Body of pancreas (tissue), 4 donors: ENCODE measurements around the gene RPL9. TPM values are rescaled to one million over a fixed set of nuclear protein-coding genes. Genes with fewer than 3 reads are reported as not detected.

Experiments used
- ATAC-seq: fragments of 150-250 bp; one replicate; pipeline ENCODE4 v1.9.1; 2016
- DNase-seq, 4 donors: peaks; one replicate each; pipeline ENCODE4 v3.0.0-alpha.2; 2019
- H3K27ac ChIP-seq, 4 donors: fragments of 200-600 bp; sonication (generic); 1 replicate in 3 of 4; 2 replicates in 1 of 4; pipeline versions ENCODE4 v1.5.1 to v1.6.1; 2016 to 2019; ENCODE audit warnings: mild to moderate bottlenecking in 1 of 4, mixed read lengths in 1 of 4, moderate library complexity in 1 of 4
- H3K27me3 ChIP-seq, 2 donors: fragments of 200-600 bp; sonication (generic); one replicate each; pipeline ENCODE4 v1.6.0; 2016; ENCODE audit warnings: mild to moderate bottlenecking in 1 of 2
- H3K36me3 ChIP-seq, 2 donors: fragments of 200-600 bp; sonication (generic); replicated peaks in 1 of 2; 2 replicates each; pipeline ENCODE4 v1.5.1; 2016; ENCODE audit warnings: low read depth in 2 of 2; ENCODE audit not compliant: insufficient read depth in 1 of 2
- H3K4me1 ChIP-seq: fragments of 200-600 bp; sonication (generic); one replicate; pipeline ENCODE4 v1.6.0; 2016
- H3K4me3 ChIP-seq, 2 donors: fragments of 200-600 bp; sonication (generic); 1 replicate in 1 of 2; 2 replicates in 1 of 2; pipeline ENCODE4 v1.5.1; 2016 to 2019
- H3K9me3 ChIP-seq, 3 donors: fragments of 200-600 bp; sonication (generic); 1 replicate in 2 of 3; 2 replicates in 1 of 3; pipeline ENCODE4 v1.5.1; 2016
- POLR2A ChIP-seq, 3 donors: fragments of 450-650 bp; IDR thresholded peaks; one replicate each; pipeline ENCODE4 v1.6.1; 2016; ENCODE audit warnings: antibody characterized with exemption in 3 of 3, mild to moderate bottlenecking in 2 of 3
- WGBS, 2 donors: methylation state at CpG; one replicate each; pipeline ENCODE4 v1.1.5; 2017; 5-methylcytosine and 5-hydroxymethylcytosine counted together
- intact Hi-C: fragments of 100-400 bp; cut with DNase I; formaldehyde crosslinking; loops from one replicate; pipeline ENCODE4 v1.15.1; 2023
- total RNA-seq, 2 donors: library from RNA; depleted of rRNA; stranded (reverse); fragments of >200 nt; gene quantifications; one replicate each; pipeline ENCODE4 v1.1.0, GENCODE V29; 2016
- TF ChIP-seq, protein P1 (sequence below), 7 experiments: fragments of 450-650 bp in 4 of 7; fragments of 200-600 bp in 3 of 7; sonication (generic) in 3 of 7; IDR thresholded peaks; one replicate each; pipeline ENCODE4 v1.5.1; 2016 to 2019; ENCODE audit warnings: antibody characterized with exemption in 7 of 7

The RPL9 gene
- total RNA-seq, 2 donors from 2014 or later, result 811 to 1,738 TPM

DNA sequence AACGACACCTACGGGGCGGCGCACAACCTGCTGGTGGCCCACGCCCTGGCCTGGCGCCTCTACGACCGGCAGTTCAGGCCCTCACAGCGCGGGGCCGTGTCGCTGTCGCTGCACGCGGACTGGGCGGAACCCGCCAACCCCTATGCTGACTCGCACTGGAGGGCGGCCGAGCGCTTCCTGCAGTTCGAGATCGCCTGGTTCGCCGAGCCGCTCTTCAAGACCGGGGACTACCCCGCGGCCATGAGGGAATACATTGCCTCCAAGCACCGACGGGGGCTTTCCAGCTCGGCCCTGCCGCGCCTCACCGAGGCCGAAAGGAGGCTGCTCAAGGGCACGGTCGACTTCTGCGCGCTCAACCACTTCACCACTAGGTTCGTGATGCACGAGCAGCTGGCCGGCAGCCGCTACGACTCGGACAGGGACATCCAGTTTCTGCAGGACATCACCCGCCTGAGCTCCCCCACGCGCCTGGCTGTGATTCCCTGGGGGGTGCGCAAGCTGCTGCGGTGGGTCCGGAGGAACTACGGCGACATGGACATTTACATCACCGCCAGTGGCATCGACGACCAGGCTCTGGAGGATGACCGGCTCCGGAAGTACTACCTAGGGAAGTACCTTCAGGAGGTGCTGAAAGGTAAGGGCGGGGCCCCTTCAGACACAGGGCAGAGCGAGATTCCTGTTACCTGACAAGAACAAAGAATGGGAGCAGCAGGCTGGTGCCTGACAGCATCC, 11.7 kb downstream of the RPL9 start:
- Histone ChIP-seq H3K4me1 (peaks cover 18% of the 10 kb centered on the region), H3K9me3 (no peaks in the 10 kb centered on the region), H3K27ac (peak overlapping the region in 2 of 4 donors; percentile 27 to 52), H3K36me3 (no peaks in the 10 kb centered on the region), H3K27me3 (no peaks in the 10 kb centered on the region), H3K4me3 (no peak overlapping the region)
- TF ChIP-seq, protein P1, sequence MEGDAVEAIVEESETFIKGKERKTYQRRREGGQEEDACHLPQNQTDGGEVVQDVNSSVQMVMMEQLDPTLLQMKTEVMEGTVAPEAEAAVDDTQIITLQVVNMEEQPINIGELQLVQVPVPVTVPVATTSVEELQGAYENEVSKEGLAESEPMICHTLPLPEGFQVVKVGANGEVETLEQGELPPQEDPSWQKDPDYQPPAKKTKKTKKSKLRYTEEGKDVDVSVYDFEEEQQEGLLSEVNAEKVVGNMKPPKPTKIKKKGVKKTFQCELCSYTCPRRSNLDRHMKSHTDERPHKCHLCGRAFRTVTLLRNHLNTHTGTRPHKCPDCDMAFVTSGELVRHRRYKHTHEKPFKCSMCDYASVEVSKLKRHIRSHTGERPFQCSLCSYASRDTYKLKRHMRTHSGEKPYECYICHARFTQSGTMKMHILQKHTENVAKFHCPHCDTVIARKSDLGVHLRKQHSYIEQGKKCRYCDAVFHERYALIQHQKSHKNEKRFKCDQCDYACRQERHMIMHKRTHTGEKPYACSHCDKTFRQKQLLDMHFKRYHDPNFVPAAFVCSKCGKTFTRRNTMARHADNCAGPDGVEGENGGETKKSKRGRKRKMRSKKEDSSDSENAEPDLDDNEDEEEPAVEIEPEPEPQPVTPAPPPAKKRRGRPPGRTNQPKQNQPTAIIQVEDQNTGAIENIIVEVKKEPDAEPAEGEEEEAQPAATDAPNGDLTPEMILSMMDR (IDR thresholded peaks at IDR 0.05), result peak in 3 of 7 experiments; percentile 6 to 37 (median 21)
- TF ChIP-seq POLR2A (IDR thresholded peaks at IDR 0.05), result peak in 2 of 3 donors; percentile 23 to 28
- ATAC-seq (peak; percentile 71), DNase-seq (peak; percentile 36 to 52 (median 44))
- intact Hi-C loops, result no loop called here
- WGBS, 2 donors, result 56 to 71% methylated on average over 11 to 61 of the region's 61 CpGs

DNA sequence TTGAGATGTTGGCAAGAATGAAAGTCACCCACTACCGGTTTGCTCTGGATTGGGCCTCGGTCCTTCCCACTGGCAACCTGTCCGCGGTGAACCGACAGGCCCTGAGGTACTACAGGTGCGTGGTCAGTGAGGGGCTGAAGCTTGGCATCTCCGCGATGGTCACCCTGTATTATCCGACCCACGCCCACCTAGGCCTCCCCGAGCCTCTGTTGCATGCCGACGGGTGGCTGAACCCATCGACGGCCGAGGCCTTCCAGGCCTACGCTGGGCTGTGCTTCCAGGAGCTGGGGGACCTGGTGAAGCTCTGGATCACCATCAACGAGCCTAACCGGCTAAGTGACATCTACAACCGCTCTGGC, 12.3 kb downstream of the RPL9 start:
- Histone ChIP-seq H3K4me1 (peaks cover 16% of the 10 kb centered on the region), H3K27me3 (no peaks in the 10 kb centered on the region), H3K36me3 (no peaks in the 10 kb centered on the region), H3K9me3 (no peaks in the 10 kb centered on the region), H3K4me3 (no peak overlapping the region), H3K27ac (peak overlapping the region in 2 of 4 donors; percentile 27 to 52)
- DNase-seq (no peak), ATAC-seq (no peak)
- WGBS, 2 donors, result 92% methylated on average over 20 of the region's 20 CpGs; no CpG with 5 or more reads in 1 of the 2 donors
- TF ChIP-seq POLR2A (IDR thresholded peaks at IDR 0.05), result no peak
- TF ChIP-seq, protein P1 (IDR thresholded peaks at IDR 0.05), result no peak
- intact Hi-C loops, result no loop called here

DNA sequence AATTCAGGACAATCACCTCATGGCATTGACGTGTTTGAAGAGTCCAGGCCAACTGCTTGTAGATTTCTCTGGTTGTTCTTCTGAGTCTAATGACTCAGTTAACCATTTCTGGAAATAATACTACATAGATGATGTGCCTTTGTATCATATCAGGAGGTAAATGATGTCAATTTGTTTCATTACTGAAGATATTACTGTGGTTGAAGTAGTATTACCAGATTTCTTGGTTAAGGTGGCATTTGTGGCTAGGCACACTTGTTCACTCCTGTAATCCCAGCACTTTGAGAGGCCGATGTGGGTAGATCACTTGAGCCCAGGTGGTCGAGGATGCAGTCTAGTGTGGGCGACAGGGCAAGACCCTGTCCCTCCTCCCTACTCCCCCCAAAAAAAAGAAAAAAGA, 15.7 kb downstream of the RPL9 start:
- DNase-seq, result no peak

DNA sequence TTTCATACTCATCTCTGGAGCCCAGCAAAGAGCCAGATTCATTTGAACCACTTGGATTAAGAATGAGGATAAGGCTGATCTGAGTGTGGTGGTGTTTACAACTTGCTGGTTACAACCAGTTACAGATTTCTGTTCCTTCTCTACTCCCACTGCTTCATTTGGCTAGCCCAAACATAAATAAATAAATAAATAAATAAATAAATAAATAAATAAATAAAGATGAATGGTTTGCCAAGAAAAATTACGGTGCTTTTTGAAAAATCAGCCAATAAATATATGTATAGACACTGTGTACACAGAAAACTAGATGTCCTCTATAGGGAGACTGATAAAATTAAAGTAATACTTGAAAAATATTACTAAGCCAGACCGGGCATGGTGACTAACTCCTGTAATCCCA, 17.1 kb downstream of the RPL9 start:
- Histone ChIP-seq H3K36me3 (no peaks in the 10 kb centered on the region), H3K4me3 (no peak overlapping the region), H3K27me3 (no peaks in the 10 kb centered on the region), H3K9me3 (no peaks in the 10 kb centered on the region), H3K27ac (no peak overlapping the region), H3K4me1 (no peaks in the 10 kb centered on the region)
- DNase-seq, result no peak
- intact Hi-C loops, result no loop called here
- no peak for TF ChIP-seq POLR2A (IDR thresholded peaks at IDR 0.05)
- TF ChIP-seq, protein P1 (IDR thresholded peaks at IDR 0.05), result no peak
- ATAC-seq, result no peak
- 56 to 77% methylated on average over 2 of the region's 2 CpGs for WGBS, 2 donors

More for the DNA sequence above, 15.7 kb downstream of the RPL9 start:
- intact Hi-C loops, result no loop called here
- H3K4me1 ChIP-seq, result peaks cover 5% of the 10 kb centered on the region
- no peaks in the 10 kb centered on the region for H3K36me3 ChIP-seq
- WGBS, 2 donors, result 81 to 89% methylated on average over 4 of the region's 4 CpGs
- TF ChIP-seq POLR2A (IDR thresholded peaks at IDR 0.05), result no peak
- TF ChIP-seq, protein P1 (IDR thresholded peaks at IDR 0.05), result no peak
- no peak for ATAC-seq
- H3K27ac ChIP-seq, result no peak overlapping the region
- no peak overlapping the region for H3K4me3 ChIP-seq
- no peaks in the 10 kb centered on the region for H3K27me3 ChIP-seq
- no peaks in the 10 kb centered on the region for H3K9me3 ChIP-seq
